ENCODE results near the gene ATAD5.

- TF ChIP-seq ARNT (IDR thresholded peaks at IDR 0.05): no peak
- no peak for TF ChIP-seq PKNOX1 (IDR thresholded peaks at IDR 0.05)
- TF ChIP-seq LEF1 (IDR thresholded peaks at IDR 0.05; ENCODE audit: borderline replicate concordance): no peak
- no peak for TF ChIP-seq BHLHE40 (IDR thresholded peaks at IDR 0.05; ENCODE audit: borderline replicate concordance)
Measured at GRCh38 chr17:30886187-30886586, 54.4 kb downstream of the ATAD5 start.
